Brain microvascular endothelial cell (primary cell): ENCODE data around the gene HS6ST2.

Experiments used
- DNase-seq: peaks from one replicate; pipeline ENCODE4 v3.0.0-alpha.2; 2020
- H3K27ac ChIP-seq: fragments of 250-450 bp; sonication (Bioruptor Pico); 2 replicates; pipeline ENCODE4 v1.5.1; 2020; ENCODE audit warnings: mild to moderate bottlenecking, moderate library complexity
- H3K27me3 ChIP-seq: fragments of 250-450 bp; sonication (Bioruptor Pico); replicated peaks from 2 replicates; pipeline ENCODE4 v1.5.1; 2020; ENCODE audit warnings: mild to moderate bottlenecking
- H3K36me3 ChIP-seq: fragments of 250-450 bp; sonication (Bioruptor Pico); replicated peaks from 2 replicates; pipeline ENCODE4 v1.5.1; 2020; ENCODE audit warnings: mild to moderate bottlenecking
- H3K4me3 ChIP-seq: 2 replicates; pipeline ENCODE4 v1.5.1; 2011; ENCODE audit warnings: low read depth, mild to moderate bottlenecking, control low read depth, low read length, moderate library complexity
- CTCF ChIP-seq: IDR thresholded peaks from 2 replicates; pipeline ENCODE4 v1.5.1; 2011; ENCODE audit warnings: low read depth, mild to moderate bottlenecking, moderate library complexity, low read length, control low read depth, inconsistent platforms; ENCODE audit errors: missing control alignments
- in situ Hi-C: cut with HindIII; loops from 2 replicates; pipeline ENCODE4 v1.10.0; 2017; ENCODE audit warnings: low sequenced_read_pairs, low pct_ligation_motif_present

Gene HS6ST2

DNA sequence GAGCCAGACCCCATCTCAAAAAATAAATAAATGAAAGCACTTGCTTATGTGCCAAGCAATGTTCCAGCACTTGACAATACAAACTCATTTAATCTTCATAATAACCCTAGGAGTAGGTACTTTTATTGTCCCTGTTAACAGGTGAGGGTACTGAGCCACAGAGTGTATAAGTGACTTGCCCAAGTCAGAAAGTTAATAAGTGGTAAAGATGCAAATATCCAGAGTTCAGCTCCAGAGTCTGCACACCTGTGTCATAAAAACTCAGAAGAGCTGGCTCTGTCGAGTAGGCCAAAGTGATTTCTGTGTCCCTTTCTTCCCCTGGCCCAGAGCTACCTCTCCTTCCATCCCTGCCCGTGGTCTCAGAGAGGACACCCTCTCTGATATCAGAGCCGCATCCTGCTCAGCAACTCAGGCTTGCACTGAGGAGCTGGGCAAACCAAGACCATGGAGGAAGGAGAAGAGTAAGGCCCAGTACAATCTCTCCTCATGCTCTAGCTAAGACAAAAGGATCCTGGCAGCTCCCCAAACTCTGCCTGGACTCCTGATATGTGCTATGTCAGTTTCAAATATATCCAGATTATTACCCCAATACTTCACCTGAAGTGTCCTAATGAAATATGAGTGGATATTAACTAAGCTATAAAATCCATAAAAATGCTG is 136.3 kb downstream of the HS6ST2 start:
- TF ChIP-seq CTCF, result no peak
- in situ Hi-C loops, result no loop called here
- H3K27me3 ChIP-seq, result no peaks in the 10 kb centered on the region

DNA sequence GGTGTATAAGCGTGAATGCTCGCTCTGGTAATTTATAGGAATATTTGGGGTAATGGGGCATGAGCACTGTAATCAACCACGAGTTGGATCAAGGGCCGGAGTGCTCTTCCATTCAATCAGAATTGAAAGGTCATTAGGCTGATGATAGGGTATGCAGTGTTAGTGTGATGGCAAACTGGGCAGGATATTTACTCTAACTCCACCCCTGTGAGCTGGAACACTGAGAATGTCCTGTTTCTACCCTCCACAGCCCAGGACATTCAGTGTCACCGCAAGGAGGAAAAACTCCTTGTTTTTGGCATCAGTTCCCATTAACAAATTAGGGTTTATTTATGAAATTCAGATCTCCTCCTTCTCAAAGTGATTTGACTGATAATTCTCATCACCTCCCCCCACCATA is 137.8 kb downstream of the HS6ST2 start:
- Histone ChIP-seq H3K4me3 (no peak overlapping the region), H3K36me3 (no peaks in the 10 kb centered on the region), H3K27ac (no peak overlapping the region), H3K27me3 (no peaks in the 10 kb centered on the region)
- DNase-seq, result no peak
- in situ Hi-C loops, result no loop called here
- TF ChIP-seq CTCF, result no peak

More for the DNA sequence above, 136.3 kb downstream of the HS6ST2 start:
- H3K36me3 ChIP-seq, result no peaks in the 10 kb centered on the region
- no peak overlapping the region for H3K27ac ChIP-seq
- DNase-seq, result no peak
- no peak overlapping the region for H3K4me3 ChIP-seq

GRCh38 chrX:132819711-132820264 is 138.6 kb downstream of the HS6ST2 start:
- TF ChIP-seq CTCF, result no peak
- no peak overlapping the region for H3K4me3 ChIP-seq
- H3K27ac ChIP-seq, result no peak overlapping the region
- no peak for DNase-seq
- in situ Hi-C loops, result no loop called here
- H3K36me3 ChIP-seq, result no peaks in the 10 kb centered on the region
- H3K27me3 ChIP-seq, result no peaks in the 10 kb centered on the region

GRCh38 chrX:132818638-132819037 is 139.8 kb downstream of the HS6ST2 start:
- no peak overlapping the region for H3K4me3 ChIP-seq
- no peaks in the 10 kb centered on the region for H3K36me3 ChIP-seq
- H3K27me3 ChIP-seq, result no peaks in the 10 kb centered on the region
- in situ Hi-C loops, result no loop called here
- H3K27ac ChIP-seq, result no peak overlapping the region
- no peak for TF ChIP-seq CTCF
- DNase-seq, result no peak

- Histone ChIP-seq H3K36me3 (no peaks in the 10 kb centered on the region), H3K4me3 (no peak overlapping the region), H3K27ac (no peak overlapping the region), H3K27me3 (no peaks in the 10 kb centered on the region)
- TF ChIP-seq CTCF, result no peak
- in situ Hi-C loops, result no loop called here
- no peak for DNase-seq
Observed at GRCh38 chrX:132815643-132816042, 142.8 kb downstream of the HS6ST2 start.
